GM13976 (cell line): ENCODE results near the gene PRKCQ.

Experiments
- DNase-seq: peaks from one replicate; pipeline ENCODE4 v3.0.0; 2012; ENCODE audit warnings: low spot score
- CTCF ChIP-seq: IDR thresholded peaks from 2 replicates; pipeline ENCODE4 v1.5.1; 2012; ENCODE audit warnings: borderline replicate concordance, mild to moderate bottlenecking; ENCODE audit not compliant: insufficient read depth; ENCODE audit errors: extremely low read depth, missing control alignments, control extremely low read depth
- in situ Hi-C: fragments of 300-500 bp; cut with MboI; formaldehyde crosslinking; loops from one replicate; pipeline ENCODE4 v1.12.0; 2022; ENCODE audit warnings: low sequenced_read_pairs, mixed read lengths, inconsistent platforms; ENCODE audit not compliant: unreplicated experiment

PRKCQ gene

DNA sequence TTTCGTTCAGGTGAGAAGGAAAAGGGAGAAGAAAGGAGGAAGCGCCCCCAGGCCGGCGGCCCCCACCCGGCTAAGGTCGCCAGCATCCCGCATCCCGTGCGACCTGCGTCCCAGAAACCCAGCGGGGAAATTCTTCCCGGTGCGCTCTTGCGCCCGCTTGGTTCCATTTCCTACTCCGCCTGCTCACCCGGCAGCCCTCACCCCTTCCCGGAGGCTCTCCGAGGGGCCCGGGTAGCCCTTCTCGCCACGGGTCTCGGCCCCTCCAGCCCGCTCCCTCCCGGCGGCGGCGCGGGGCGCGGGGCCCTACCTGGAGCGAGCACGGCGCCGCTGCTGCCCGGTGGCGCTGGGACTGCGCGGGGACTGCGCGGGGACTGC is at the start of gene PRKCQ:
Gene PRKCQ (minus strand): TSS at position 373 of the 375 bp plus-strand sequence. CDS start 65,141 bp downstream, outside the sequence.
- in situ Hi-C loops, result no loop called here
- TF ChIP-seq CTCF, result no peak
- no peak for DNase-seq

DNA sequence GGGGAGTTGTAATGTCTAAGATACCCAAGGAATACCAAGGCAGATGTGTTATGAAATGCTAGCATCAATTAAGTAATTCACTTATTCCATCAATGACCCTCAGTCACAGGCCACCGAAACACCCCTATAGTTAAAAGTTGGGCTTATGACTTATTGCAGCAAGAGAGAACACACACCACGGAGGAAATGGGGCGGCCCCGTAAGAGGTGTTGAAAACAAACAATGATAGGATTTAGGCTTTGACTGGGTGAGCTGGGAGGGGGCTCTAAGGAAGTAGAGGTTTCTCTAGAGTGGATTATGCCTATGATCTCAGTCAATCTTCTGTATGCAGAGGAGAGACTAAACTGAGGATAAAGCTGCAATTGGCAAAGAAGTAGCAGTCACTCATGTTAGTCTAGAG is 45.4 kb upstream of the PRKCQ start:
- DNase-seq, result no peak
- TF ChIP-seq CTCF, result no peak
- in situ Hi-C loops, result no loop called here

DNA sequence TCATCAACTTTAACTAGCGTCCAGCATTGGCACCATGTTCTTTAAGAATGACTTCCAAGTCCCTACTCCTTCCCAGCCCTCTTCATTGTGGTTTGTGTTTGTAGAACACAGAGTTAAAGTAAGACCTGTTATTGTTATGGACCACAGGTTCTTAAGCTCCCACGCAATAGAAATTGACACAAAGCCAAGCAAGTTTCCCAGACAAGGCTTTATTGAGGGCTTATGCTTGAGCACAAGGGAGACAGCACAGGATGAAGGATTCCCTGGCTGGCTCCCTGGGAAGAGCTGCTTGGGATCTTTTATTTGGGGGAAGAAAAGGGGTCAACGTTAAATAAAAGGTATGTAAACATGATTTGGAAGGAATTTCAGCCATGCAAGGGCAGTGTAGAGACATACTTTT is 44.3 kb upstream of the PRKCQ start:
- TF ChIP-seq CTCF, result no peak
- in situ Hi-C loops, result no loop called here
- no peak for DNase-seq

DNA sequence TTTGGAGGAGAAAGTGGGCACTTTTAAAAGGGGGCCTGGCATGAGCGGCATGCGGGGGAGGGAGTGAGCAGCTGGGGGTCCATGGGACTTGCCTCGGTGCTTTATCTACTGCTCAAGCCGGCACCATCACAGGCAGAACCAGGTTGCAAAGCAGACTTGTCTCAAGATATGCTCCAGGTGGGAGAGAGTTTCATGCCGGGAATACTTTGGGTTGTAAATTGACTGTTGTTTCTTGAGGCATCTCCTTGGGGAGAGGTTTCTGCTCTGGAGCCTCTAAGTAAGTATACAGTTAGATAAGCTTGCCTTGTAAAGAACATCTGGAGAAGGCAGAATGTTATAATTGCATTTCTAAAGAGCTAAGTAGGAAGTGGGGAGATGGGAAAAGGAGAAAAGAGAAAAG is 42.8 kb upstream of the PRKCQ start:
- no peak for DNase-seq
- in situ Hi-C loops, result no loop called here
- no peak for TF ChIP-seq CTCF

DNA sequence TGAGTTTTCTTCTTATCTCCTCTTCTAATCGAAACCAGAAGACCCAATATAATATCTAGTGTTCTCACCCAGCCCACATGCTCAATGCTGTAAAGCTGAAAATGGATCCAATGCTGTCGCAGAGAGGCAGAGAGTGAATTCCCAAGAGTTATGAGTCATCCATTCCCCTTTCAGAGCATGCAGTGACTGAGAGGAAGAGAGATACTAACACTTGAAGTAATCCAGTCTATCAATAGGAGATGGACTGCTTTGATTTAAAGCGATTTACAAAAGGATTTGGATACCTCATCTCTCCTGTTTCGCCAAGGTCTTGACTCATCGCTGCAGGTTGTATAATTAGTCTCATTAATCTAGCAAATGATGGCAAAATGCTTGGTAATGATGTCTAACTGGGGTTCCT is 41.5 kb upstream of the PRKCQ start:
- DNase-seq, result no peak
- in situ Hi-C loops, result no loop called here
- no peak for TF ChIP-seq CTCF

GRCh38 chr10:6619660-6620059 is 39.6 kb upstream of the PRKCQ start:
- in situ Hi-C loops, result no loop called here
- DNase-seq, result no peak
- TF ChIP-seq CTCF, result no peak

GRCh38 chr10:6618340-6618739 is 38.3 kb upstream of the PRKCQ start:
- TF ChIP-seq CTCF, result no peak
- in situ Hi-C loops, result no loop called here
- no peak for DNase-seq
